Measurements from ENCODE around the gene HYAL1. TPM values are rescaled to one million over a fixed set of nuclear protein-coding genes. Genes with fewer than 3 reads are reported as not detected.
"Not testable (repeated sequence)": the region's sequence is repeated elsewhere in the genome, so short reads cannot be mapped to it uniquely, and the experiment has no call there.

Gene HYAL1
- total RNA-seq, 1 donor from 2014 or later: not detected

- peak; percentile 82 for DNase-seq (ENCODE audit: low read depth)
- Histone ChIP-seq H3K36me3 (ENCODE audit: control insufficient read depth, insufficient read depth, low read length) (no peaks in the 10 kb centered on the region), H3K4me3 (ENCODE audit: low read depth, low read length) (no peak overlapping the region), H3K27me3 (ENCODE audit: control insufficient read depth, insufficient read depth, low read length) (no peaks in the 10 kb centered on the region)
- TF ChIP-seq CTCF (IDR thresholded peaks at IDR 0.05; ENCODE audit: insufficient read depth, low read length, poor library complexity, severe bottlenecking): no peak
These were observed 38.9 kb downstream of the HYAL1 start for GRCh38 chr3:50264383-50264963.

- no peak for TF ChIP-seq CTCF (IDR thresholded peaks at IDR 0.05; ENCODE audit: insufficient read depth, low read length, poor library complexity, severe bottlenecking)
- no peak overlapping the region for H3K4me3 ChIP-seq (ENCODE audit: low read depth, low read length)
- H3K27me3 ChIP-seq (ENCODE audit: control insufficient read depth, insufficient read depth, low read length): no peaks in the 10 kb centered on the region
- no peak for DNase-seq (ENCODE audit: low read depth)
- H3K36me3 ChIP-seq (ENCODE audit: control insufficient read depth, insufficient read depth, low read length): no peaks in the 10 kb centered on the region
These were observed 39.6 kb downstream of the HYAL1 start for GRCh38 chr3:50263478-50264382.

- no peak overlapping the region for H3K4me3 ChIP-seq (ENCODE audit: low read depth, low read length)
- no peaks in the 10 kb centered on the region for H3K27me3 ChIP-seq (ENCODE audit: control insufficient read depth, insufficient read depth, low read length)
- DNase-seq (ENCODE audit: low read depth): no peak
- no peak for TF ChIP-seq CTCF (IDR thresholded peaks at IDR 0.05; ENCODE audit: insufficient read depth, low read length, poor library complexity, severe bottlenecking)
- peaks cover 2% of the 10 kb centered on the region for H3K36me3 ChIP-seq (ENCODE audit: control insufficient read depth, insufficient read depth, low read length)
These were observed 40.6 kb downstream of the HYAL1 start for GRCh38 chr3:50262778-50263177.

- H3K4me3 ChIP-seq (ENCODE audit: low read depth, low read length); DNase-seq (ENCODE audit: low read depth); H3K36me3 ChIP-seq (ENCODE audit: control insufficient read depth, insufficient read depth, low read length); H3K27me3 ChIP-seq (ENCODE audit: control insufficient read depth, insufficient read depth, low read length): not testable (repeated sequence)
These were observed 41.2 kb downstream of the HYAL1 start for GRCh38 chr3:50262200-50262599.

- no peak for TF ChIP-seq CTCF (IDR thresholded peaks at IDR 0.05; ENCODE audit: insufficient read depth, low read length, poor library complexity, severe bottlenecking)
- Histone ChIP-seq H3K4me3 (ENCODE audit: low read depth, low read length) (no peak overlapping the region), H3K36me3 (ENCODE audit: control insufficient read depth, insufficient read depth, low read length) (peaks cover 8% of the 10 kb centered on the region), H3K27me3 (ENCODE audit: control insufficient read depth, insufficient read depth, low read length) (no peaks in the 10 kb centered on the region)
- no peak for DNase-seq (ENCODE audit: low read depth)
These were observed 41.9 kb downstream of the HYAL1 start for GRCh38 chr3:50261505-50261904.

- no peaks in the 10 kb centered on the region for H3K27me3 ChIP-seq (ENCODE audit: control insufficient read depth, insufficient read depth, low read length)
- no peak for DNase-seq (ENCODE audit: low read depth)
- H3K36me3 ChIP-seq (ENCODE audit: control insufficient read depth, insufficient read depth, low read length): peaks cover 10% of the 10 kb centered on the region
- TF ChIP-seq CTCF (IDR thresholded peaks at IDR 0.05; ENCODE audit: insufficient read depth, low read length, poor library complexity, severe bottlenecking): no peak
- H3K4me3 ChIP-seq (ENCODE audit: low read depth, low read length): no peak overlapping the region
These were observed 42.4 kb downstream of the HYAL1 start for GRCh38 chr3:50260942-50261441.
